ENCODE measurements around the gene ATG2B.

ATG2B gene

GRCh38 chr14:96297997-96298515 lies 65.1 kb downstream of the ATG2B start:
- Histone ChIP-seq H3K27ac (ENCODE audit: extremely low read depth, low read depth, low read length) (no peak overlapping the region), H3K36me3 (ENCODE audit: control insufficient read depth in 2 of 2, insufficient read depth in 1 of 2, low read length in 2 of 2) (peaks cover 8 to 48% of the 10 kb centered on the region in 2 experiments), H3K9me3 (ENCODE audit: control insufficient read depth, insufficient read depth, low read depth, low read length) (no peaks in the 10 kb centered on the region), H3K4me1 (ENCODE audit: control insufficient read depth, insufficient read depth, low read length) (no peaks in the 10 kb centered on the region), H3K4me3 (ENCODE audit: low read depth, low read length) (no peak overlapping the region)
- TF ChIP-seq ZNF223 (tag by site-specific recombination; IDR thresholded peaks at IDR 0.05) (no peak), ZNF292 (tag by site-specific recombination; IDR thresholded peaks at IDR 0.05; ENCODE audit: borderline replicate concordance, low read depth) (no peak), GLI4 (tag by site-specific recombination; IDR thresholded peaks at IDR 0.05) (no peak), MEIS1 (CRISPR knock-in tag; IDR thresholded peaks at IDR 0.05; ENCODE audit: borderline replicate concordance) (no peak), KLF9 (tag by site-specific recombination; IDR thresholded peaks at IDR 0.05; ENCODE audit: low read depth) (no peak), ZNF24 (tag by site-specific recombination; IDR thresholded peaks at IDR 0.05) (no peak), KLF10 (tag by site-specific recombination; IDR thresholded peaks at IDR 0.05) (no peak), SETDB1 (IDR thresholded peaks at IDR 0.05; ENCODE audit: insufficient read length, low read length) (no peak), FEZF1 (tag by site-specific recombination; IDR thresholded peaks at IDR 0.05) (no peak), PBX3 (CRISPR knock-in tag; IDR thresholded peaks at IDR 0.05) (no peak), ZNF623 (tag by site-specific recombination; IDR thresholded peaks at IDR 0.05) (no peak)
- ChIA-PET POLR2A (no interaction called here), CTCF (interaction anchor here (0.6 to 1.6 kb wide), 13 partner anchors 10 to 199 kb away, joined by 3 to 5 read pairs (median 3); no protein-coding TSS in a partner anchor)

- H3K4me3 ChIP-seq (ENCODE audit: low read depth, low read length): no peak overlapping the region
- CTCF ChIA-PET: interaction anchor here (0.7 to 1.7 kb wide), 12 partner anchors 12 to 196 kb away, joined by 3 to 7 read pairs (median 3); no protein-coding TSS in a partner anchor
- TF ChIP-seq ZNF654 (tag by site-specific recombination; IDR thresholded peaks at IDR 0.05; ENCODE audit: low read depth) (peak; percentile 74), ZSCAN16 (tag by site-specific recombination; IDR thresholded peaks at IDR 0.05) (no peak)
- H3K36me3 ChIP-seq (ENCODE audit: control insufficient read depth in 2 of 2, insufficient read depth in 1 of 2, low read length in 2 of 2): peaks cover 7 to 43% of the 10 kb centered on the region in 2 experiments
- no peak overlapping the region for H3K27ac ChIP-seq (ENCODE audit: extremely low read depth, low read depth, low read length)
- H3K4me1 ChIP-seq (ENCODE audit: control insufficient read depth, insufficient read depth, low read length): no peaks in the 10 kb centered on the region
- no peaks in the 10 kb centered on the region for H3K9me3 ChIP-seq (ENCODE audit: control insufficient read depth, insufficient read depth, low read depth, low read length)
- POLR2A ChIA-PET: no interaction called here
Observed at GRCh38 chr14:96297000-96297399, 66.1 kb downstream of the ATG2B start.

GRCh38 chr14:96294246-96294645 lies 68.9 kb downstream of the ATG2B start:
- no peaks in the 10 kb centered on the region for H3K4me1 ChIP-seq (ENCODE audit: control insufficient read depth, insufficient read depth, low read length)
- ChIA-PET POLR2A (no interaction called here), CTCF (interaction anchor here (0.6 kb wide), 1 partner anchor 1540 kb away, joined by 3 read pairs; no protein-coding TSS in a partner anchor)
- TF ChIP-seq ZNF362 (tag by site-specific recombination; IDR thresholded peaks at IDR 0.05) (no peak), ZNF23 (tag by site-specific recombination; IDR thresholded peaks at IDR 0.05; ENCODE audit: borderline replicate concordance) (no peak), CTCF (tag by site-specific recombination; IDR thresholded peaks at IDR 0.05) (no peak), ZNF654 (tag by site-specific recombination; IDR thresholded peaks at IDR 0.05; ENCODE audit: low read depth) (no peak), HIC1 (tag by site-specific recombination; IDR thresholded peaks at IDR 0.05) (no peak), ZSCAN16 (tag by site-specific recombination; IDR thresholded peaks at IDR 0.05) (no peak), ZNF2 (tag by site-specific recombination; IDR thresholded peaks at IDR 0.05) (no peak), ZNF112 (tag by site-specific recombination; IDR thresholded peaks at IDR 0.05) (no peak), EGR2 (tag by site-specific recombination; IDR thresholded peaks at IDR 0.05; ENCODE audit: low read depth) (no peak), HOXA7 (CRISPR knock-in tag; IDR thresholded peaks at IDR 0.05; ENCODE audit: borderline replicate concordance) (no peak), GFI1B (tag by site-specific recombination; IDR thresholded peaks at IDR 0.05) (no peak), ZNF596 (tag by site-specific recombination; IDR thresholded peaks at IDR 0.05) (no peak)
- peaks cover 21 to 46% of the 10 kb centered on the region in 2 experiments for H3K36me3 ChIP-seq (ENCODE audit: control insufficient read depth in 2 of 2, insufficient read depth in 1 of 2, low read length in 2 of 2)
- no peak overlapping the region for H3K4me3 ChIP-seq (ENCODE audit: low read depth, low read length)
- no peaks in the 10 kb centered on the region for H3K9me3 ChIP-seq (ENCODE audit: control insufficient read depth, insufficient read depth, low read depth, low read length)
- no peak overlapping the region for H3K27ac ChIP-seq (ENCODE audit: extremely low read depth, low read depth, low read length)

Data from HEK293 (cell line).